SU-DHL-6 (cell line): ENCODE results near the gene KBTBD8.

Experiments used
- H2AFZ ChIP-seq: fragments of 200-600 bp; sonication (generic); 2 replicates; pipeline ENCODE4 v1.6.1; 2014; ENCODE audit warnings: low read depth, mild to moderate bottlenecking, moderate library complexity, mixed read lengths, antibody characterized with exemption, low read length; ENCODE audit not compliant: severe bottlenecking
- H3F3A ChIP-seq: fragments of 200-600 bp; shearing (Covaris generic); 2 replicates; pipeline ENCODE4 v1.6.0; 2016; ENCODE audit warnings: antibody characterized with exemption, mild to moderate bottlenecking; ENCODE audit not compliant: insufficient read depth
- H3K27ac ChIP-seq: fragments of 200-600 bp; sonication (generic); 2 replicates; pipeline ENCODE4 v1.5.1; 2016; ENCODE audit warnings: low read depth, mild to moderate bottlenecking, low read length, moderate library complexity, mixed read lengths
- H3K27me3 ChIP-seq: fragments of 200-600 bp; sonication (generic), shearing (Covaris generic); 2 replicates; pipeline ENCODE4 v1.6.0; 2014; ENCODE audit warnings: mild to moderate bottlenecking, low read length
- H3K36me3 ChIP-seq: fragments of 200-600 bp; sonication (generic); 2 replicates; pipeline ENCODE4 v1.6.1; 2014; ENCODE audit warnings: mild to moderate bottlenecking, low read length, mixed read lengths
- H3K4me2 ChIP-seq: fragments of 300-600, 200-600 bp; shearing (Covaris generic), sonication (generic); 2 replicates; pipeline ENCODE4 v1.6.0; 2014; ENCODE audit warnings: low read length, low read depth, mild to moderate bottlenecking; ENCODE audit not compliant: poor library complexity, severe bottlenecking
- H3K4me3 ChIP-seq: fragments of 200-600 bp; sonication (generic); 2 replicates; pipeline ENCODE4 v1.5.1; 2014; ENCODE audit warnings: antibody characterized with exemption, low read length, mild to moderate bottlenecking, mixed read lengths; ENCODE audit not compliant: insufficient read depth, poor library complexity, severe bottlenecking
- H3K79me2 ChIP-seq: fragments of 200-600 bp; sonication (generic); 2 replicates; pipeline ENCODE4 v1.6.1; 2014; ENCODE audit warnings: mild to moderate bottlenecking, low read length, moderate library complexity; ENCODE audit not compliant: insufficient read depth
- H3K9ac ChIP-seq: fragments of 200-600 bp; sonication (generic); 2 replicates; pipeline ENCODE4 v1.7.0; 2014; ENCODE audit warnings: mild to moderate bottlenecking, low read length
- H3K9me2 ChIP-seq: fragments of 200-600 bp; sonication (generic); replicated peaks from 2 replicates; pipeline ENCODE4 v1.6.1; 2014; ENCODE audit warnings: low read length; ENCODE audit not compliant: insufficient read depth
- H3K9me3 ChIP-seq: fragments of 200-600 bp; sonication (generic); 2 replicates; pipeline ENCODE4 v1.6.1; 2014; ENCODE audit warnings: low read length, mixed read lengths; ENCODE audit not compliant: insufficient read depth
- H4K20me1 ChIP-seq: fragments of 200-600 bp; sonication (generic); 2 replicates; pipeline ENCODE4 v1.6.1; 2014; ENCODE audit warnings: low read depth, mild to moderate bottlenecking, antibody characterized with exemption, low read length, moderate library complexity, mixed read lengths
- EZH2phosphoT487 ChIP-seq: fragments of 200-600 bp; sonication (generic), shearing (Covaris generic); conservative IDR thresholded peaks from 2 replicates; pipeline ENCODE4 v1.6.1; 2018; ENCODE audit warnings: mild to moderate bottlenecking, antibody characterized with exemption, low read length, moderate library complexity, mixed read lengths
- TF ChIP-seq, protein P1 (sequence below): fragments of 200-600 bp; sonication (generic); IDR thresholded peaks from one replicate; pipeline ENCODE4 v1.5.1; 2017; ENCODE audit warnings: antibody characterized with exemption, mild to moderate bottlenecking, low read length, moderate library complexity; ENCODE audit not compliant: insufficient read depth, poor library complexity, severe bottlenecking

KBTBD8 gene

DNA sequence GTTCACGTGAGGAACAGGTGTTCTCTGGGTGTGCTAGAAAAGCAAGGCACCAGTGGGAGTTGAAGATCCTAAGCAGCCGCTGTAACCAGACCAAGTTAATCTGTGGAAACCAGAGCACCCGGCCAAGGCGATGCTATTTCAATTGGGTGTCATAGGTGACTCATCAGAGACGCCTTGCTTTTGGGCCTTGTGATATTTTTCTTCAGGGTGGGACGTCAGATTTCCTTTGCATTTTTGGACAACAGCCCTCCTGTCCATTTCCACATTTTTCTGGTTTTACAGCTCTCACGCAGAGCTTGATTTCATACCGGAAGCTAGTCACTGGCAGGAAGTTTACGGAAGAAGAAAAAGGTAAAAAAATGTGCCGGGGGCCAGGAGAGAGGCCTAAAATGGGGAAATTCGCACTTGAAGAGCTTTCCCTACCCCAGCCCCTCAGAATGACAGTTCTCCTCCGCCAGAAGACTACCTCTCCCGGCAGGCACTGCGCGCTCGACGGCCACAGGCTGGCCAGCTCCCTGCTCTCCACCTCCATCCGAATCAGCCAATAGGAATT is 471 bp upstream of the KBTBD8 start:
- Histone ChIP-seq H3K27me3 (no peaks in the 10 kb centered on the region), H3F3A (peaks cover 25% of the 10 kb centered on the region), H3K4me3 (peak overlapping the region; percentile 42), H3K4me2 (peak overlapping the region; percentile 64), H2AFZ (peak overlapping the region; percentile 60), H3K36me3 (peaks cover 13% of the 10 kb centered on the region), H3K9me3 (no peaks in the 10 kb centered on the region), H3K27ac (no peak overlapping the region), H4K20me1 (peaks cover 20% of the 10 kb centered on the region), H3K79me2 (peaks cover 44% of the 10 kb centered on the region), H3K9me2 (no peaks in the 10 kb centered on the region), H3K9ac (peak overlapping the region; percentile 31)
- TF ChIP-seq, protein P1, sequence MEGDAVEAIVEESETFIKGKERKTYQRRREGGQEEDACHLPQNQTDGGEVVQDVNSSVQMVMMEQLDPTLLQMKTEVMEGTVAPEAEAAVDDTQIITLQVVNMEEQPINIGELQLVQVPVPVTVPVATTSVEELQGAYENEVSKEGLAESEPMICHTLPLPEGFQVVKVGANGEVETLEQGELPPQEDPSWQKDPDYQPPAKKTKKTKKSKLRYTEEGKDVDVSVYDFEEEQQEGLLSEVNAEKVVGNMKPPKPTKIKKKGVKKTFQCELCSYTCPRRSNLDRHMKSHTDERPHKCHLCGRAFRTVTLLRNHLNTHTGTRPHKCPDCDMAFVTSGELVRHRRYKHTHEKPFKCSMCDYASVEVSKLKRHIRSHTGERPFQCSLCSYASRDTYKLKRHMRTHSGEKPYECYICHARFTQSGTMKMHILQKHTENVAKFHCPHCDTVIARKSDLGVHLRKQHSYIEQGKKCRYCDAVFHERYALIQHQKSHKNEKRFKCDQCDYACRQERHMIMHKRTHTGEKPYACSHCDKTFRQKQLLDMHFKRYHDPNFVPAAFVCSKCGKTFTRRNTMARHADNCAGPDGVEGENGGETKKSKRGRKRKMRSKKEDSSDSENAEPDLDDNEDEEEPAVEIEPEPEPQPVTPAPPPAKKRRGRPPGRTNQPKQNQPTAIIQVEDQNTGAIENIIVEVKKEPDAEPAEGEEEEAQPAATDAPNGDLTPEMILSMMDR, result no peak
- TF ChIP-seq EZH2phosphoT487, result no peak

DNA sequence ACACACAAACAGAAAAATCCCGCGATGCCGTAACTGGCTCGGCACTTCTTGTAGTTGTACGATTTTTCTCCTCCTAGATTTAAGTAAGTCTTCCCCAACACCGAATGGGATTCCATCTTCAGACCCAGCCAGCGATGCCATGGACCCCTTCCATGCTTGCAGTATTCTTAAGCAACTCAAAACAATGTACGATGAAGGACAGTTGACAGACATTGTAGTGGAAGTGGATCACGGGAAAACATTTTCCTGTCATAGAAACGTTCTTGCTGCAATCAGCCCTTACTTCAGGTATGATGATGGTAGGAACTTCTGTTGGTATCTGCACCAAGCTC is 763 bp downstream of the KBTBD8 start:
- Histone ChIP-seq H3K9ac (peak overlapping the region; percentile 67), H4K20me1 (peaks cover 24% of the 10 kb centered on the region), H3K79me2 (peaks cover 56% of the 10 kb centered on the region), H3F3A (peaks cover 25% of the 10 kb centered on the region), H3K27ac (peak overlapping the region; percentile 84), H2AFZ (no peak overlapping the region), H3K9me3 (no peaks in the 10 kb centered on the region), H3K36me3 (peaks cover 26% of the 10 kb centered on the region), H3K4me2 (peak overlapping the region; percentile 99), H3K9me2 (no peaks in the 10 kb centered on the region), H3K27me3 (no peaks in the 10 kb centered on the region), H3K4me3 (peak overlapping the region; percentile 74)
- TF ChIP-seq, protein P1, result no peak
- TF ChIP-seq EZH2phosphoT487, result no peak

DNA sequence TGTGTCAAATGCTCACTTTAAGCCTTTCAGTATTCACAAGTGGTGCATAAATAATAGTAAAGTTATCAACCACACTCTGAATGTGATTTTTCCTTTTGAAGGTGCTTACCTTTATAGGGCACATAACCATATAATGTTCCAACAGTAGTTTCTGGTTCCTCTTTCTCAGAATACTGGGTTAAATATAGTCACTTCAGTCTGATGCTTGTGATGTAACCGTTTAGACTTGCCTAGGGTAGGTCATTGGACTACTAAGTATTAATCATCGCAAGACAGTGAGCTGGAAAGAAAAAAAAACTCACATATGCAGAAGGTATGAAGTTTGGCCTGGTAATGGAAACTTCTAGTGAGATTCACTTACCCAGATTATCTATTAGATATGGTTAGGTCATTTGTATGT is 1.9 kb downstream of the KBTBD8 start:
- no peak for TF ChIP-seq EZH2phosphoT487
- TF ChIP-seq, protein P1, result no peak
- Histone ChIP-seq H3K79me2 (peaks cover 68% of the 10 kb centered on the region), H3K9me3 (no peaks in the 10 kb centered on the region), H3K4me2 (peak overlapping the region; percentile 99), H3K9me2 (no peaks in the 10 kb centered on the region), H4K20me1 (peaks cover 36% of the 10 kb centered on the region), H3F3A (peaks cover 25% of the 10 kb centered on the region), H3K4me3 (peak overlapping the region; percentile 74), H3K9ac (peak overlapping the region; percentile 67), H3K36me3 (peaks cover 37% of the 10 kb centered on the region), H2AFZ (no peak overlapping the region), H3K27me3 (no peaks in the 10 kb centered on the region), H3K27ac (peak overlapping the region; percentile 84)
